OCI-LY3 (cell line): Measurements from ENCODE around the gene OGT.
"Not testable (repeated sequence)": the region's sequence is repeated elsewhere in the genome, so short reads cannot be mapped to it uniquely, and the experiment has no call there.

Source experiments
- H2AFZ ChIP-seq: fragments of 200-600, 300-600 bp; shearing (Covaris generic); 2 replicates; pipeline ENCODE4 v1.6.0; 2014; ENCODE audit warnings: antibody characterized with exemption, low read depth, low read length
- H3K27ac ChIP-seq: fragments of 200-600, 300-600 bp; sonication (generic); 2 replicates; pipeline ENCODE4 v1.5.1; 2014; ENCODE audit warnings: mild to moderate bottlenecking, low read length, moderate library complexity, mixed read lengths
- H3K27me3 ChIP-seq: fragments of 200-600, 300-600 bp; sonication (generic); 2 replicates; pipeline ENCODE4 v1.6.1; 2014; ENCODE audit warnings: low read depth, low read length, mixed read lengths
- H3K36me3 ChIP-seq: fragments of 200-600, 300-600 bp; sonication (generic); replicated peaks from 2 replicates; pipeline ENCODE3; 2014; ENCODE audit warnings: low read depth, low read length, mixed read lengths
- H3K4me1 ChIP-seq: fragments of 300-600, 200-600 bp; sonication (generic); 2 replicates; pipeline ENCODE4 v1.6.1; 2014; ENCODE audit warnings: low read length, mixed read lengths
- H3K4me2 ChIP-seq: fragments of 200-600, 300-600 bp; sonication (generic); 2 replicates; pipeline ENCODE4 v1.6.1; 2014; ENCODE audit warnings: low read length, mixed read lengths
- H3K4me3 ChIP-seq: fragments of 300-600, 200-600 bp; sonication (generic); 2 replicates; pipeline ENCODE4 v1.5.1; 2014; ENCODE audit warnings: antibody characterized with exemption, mild to moderate bottlenecking, low read length, moderate library complexity
- H3K79me2 ChIP-seq: fragments of 300-600, 200-600 bp; shearing (Covaris generic); 2 replicates; pipeline ENCODE4 v1.6.1; 2014; ENCODE audit warnings: mild to moderate bottlenecking, low read length, mixed read lengths
- H3K9ac ChIP-seq: fragments of 300-600, 200-600 bp; shearing (Covaris generic); 2 replicates; pipeline ENCODE4 v1.6.0; 2014; ENCODE audit warnings: mild to moderate bottlenecking, low read length, moderate library complexity
- H3K9me3 ChIP-seq: fragments of 200-600, 300-600 bp; shearing (Covaris generic); 2 replicates; pipeline ENCODE4 v1.6.1; 2014; ENCODE audit warnings: low read length, mixed read lengths; ENCODE audit not compliant: insufficient read depth
- H4K20me1 ChIP-seq: fragments of 200-600, 300-600 bp; sonication (generic); 2 replicates; pipeline ENCODE4 v1.6.1; 2016; ENCODE audit warnings: low read length, mixed read lengths; ENCODE audit not compliant: insufficient read depth
- CTCF ChIP-seq: fragments of 200-600, 300-600 bp; sonication (generic); IDR thresholded peaks from 2 replicates; pipeline ENCODE4 v1.5.1; 2014; ENCODE audit warnings: antibody characterized with exemption, low read length, low read depth
- EZH2phosphoT487 ChIP-seq: fragments of 200-600 bp; shearing (Covaris generic); IDR thresholded peaks from 2 replicates; pipeline ENCODE4 v1.6.1; 2018; ENCODE audit warnings: antibody characterized with exemption, mixed run types, low read depth

The OGT gene

GRCh38 chrX:71581210-71581609 lies 48.3 kb downstream of the OGT start:
- TF ChIP-seq EZH2phosphoT487 (no peak), CTCF (no peak)
- H3K27ac ChIP-seq = no peak overlapping the region

GRCh38 chrX:71586929-71587328 lies 54.0 kb downstream of the OGT start:
- no peak overlapping the region for H2AFZ ChIP-seq
- H3K36me3 ChIP-seq = peaks cover 5% of the 10 kb centered on the region
- TF ChIP-seq CTCF (no peak), EZH2phosphoT487 (no peak)
- no peaks in the 10 kb centered on the region for H4K20me1 ChIP-seq
- no peaks in the 10 kb centered on the region for H3K9me3 ChIP-seq
- H3K4me2 ChIP-seq = no peak overlapping the region
- no peak overlapping the region for H3K9ac ChIP-seq
- no peak overlapping the region for H3K4me3 ChIP-seq
- no peaks in the 10 kb centered on the region for H3K79me2 ChIP-seq
- no peaks in the 10 kb centered on the region for H3K4me1 ChIP-seq
- no peak overlapping the region for H3K27ac ChIP-seq
- no peaks in the 10 kb centered on the region for H3K27me3 ChIP-seq

More at GRCh38 chrX:71581210-71581609, 48.3 kb downstream of the OGT start:
- no peak overlapping the region for H2AFZ ChIP-seq
- no peak overlapping the region for H3K4me2 ChIP-seq
- H3K27me3 ChIP-seq = no peaks in the 10 kb centered on the region
- H3K9me3 ChIP-seq = no peaks in the 10 kb centered on the region
- peaks cover 7% of the 10 kb centered on the region; the same call in 1 of the 2 replicates for H3K79me2 ChIP-seq
- no peak overlapping the region for H3K4me3 ChIP-seq
- no peak overlapping the region for H3K9ac ChIP-seq
- no peaks in the 10 kb centered on the region for H3K4me1 ChIP-seq
- peaks cover 14% of the 10 kb centered on the region for H3K36me3 ChIP-seq
- no peaks in the 10 kb centered on the region for H4K20me1 ChIP-seq

DNA sequence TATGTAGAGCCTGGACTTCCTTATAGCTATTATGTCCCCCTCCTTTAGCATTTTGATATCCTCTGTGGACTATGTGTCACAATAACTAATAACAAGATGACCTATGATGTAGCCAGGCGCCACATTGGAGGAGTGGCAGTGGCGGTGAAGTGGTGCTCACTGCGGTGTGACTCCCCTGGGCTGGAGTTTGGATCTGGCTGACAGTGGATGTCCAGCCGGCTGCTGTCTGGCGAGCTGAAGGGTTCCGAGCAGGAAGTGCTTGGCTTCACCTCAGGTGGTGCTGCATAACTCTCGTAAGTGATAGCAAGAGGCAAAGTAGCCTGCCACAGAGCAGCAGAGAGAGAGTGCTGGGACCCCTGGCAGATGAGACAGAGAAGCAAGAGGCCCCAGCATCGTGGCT lies 60.3 kb downstream of the OGT start:
- not testable (repeated sequence) for H2AFZ ChIP-seq, H3K27me3 ChIP-seq, H4K20me1 ChIP-seq, H3K4me1 ChIP-seq, H3K9ac ChIP-seq, H3K79me2 ChIP-seq, H3K4me2 ChIP-seq, H3K4me3 ChIP-seq, H3K9me3 ChIP-seq, H3K27ac ChIP-seq
- H3K36me3 ChIP-seq = peaks cover 13% of the 10 kb centered on the region

DNA sequence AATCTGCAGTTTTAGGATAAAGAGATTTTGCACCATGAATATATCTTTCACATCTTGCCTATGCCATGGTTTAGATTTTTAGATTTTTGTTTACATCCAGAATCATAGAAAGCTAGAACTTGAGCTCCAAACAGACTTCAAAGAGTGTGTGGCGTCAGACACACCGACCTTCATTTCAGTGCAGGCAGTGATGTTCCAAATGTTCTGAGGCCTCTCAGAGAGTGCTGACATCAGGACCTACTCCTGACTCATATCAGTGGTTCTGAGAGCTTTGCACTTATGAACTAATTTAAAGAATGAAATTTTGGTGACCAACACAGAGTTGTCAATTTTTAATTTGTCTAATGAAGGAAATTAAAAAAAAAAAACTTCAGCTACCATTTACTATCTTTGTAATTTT lies 67.1 kb downstream of the OGT start:
- H3K9me3 ChIP-seq = no peaks in the 10 kb centered on the region
- peaks cover 22% of the 10 kb centered on the region for H3K36me3 ChIP-seq
- H3K79me2 ChIP-seq = no peaks in the 10 kb centered on the region
- no peaks in the 10 kb centered on the region for H4K20me1 ChIP-seq
- no peaks in the 10 kb centered on the region for H3K27me3 ChIP-seq
- no peak overlapping the region for H3K27ac ChIP-seq
- H3K4me1 ChIP-seq = no peaks in the 10 kb centered on the region
- no peak overlapping the region for H2AFZ ChIP-seq
- H3K4me2 ChIP-seq = no peak overlapping the region
- no peak for TF ChIP-seq CTCF
- TF ChIP-seq EZH2phosphoT487 = no peak
- H3K4me3 ChIP-seq = no peak overlapping the region
- H3K9ac ChIP-seq = no peak overlapping the region

DNA sequence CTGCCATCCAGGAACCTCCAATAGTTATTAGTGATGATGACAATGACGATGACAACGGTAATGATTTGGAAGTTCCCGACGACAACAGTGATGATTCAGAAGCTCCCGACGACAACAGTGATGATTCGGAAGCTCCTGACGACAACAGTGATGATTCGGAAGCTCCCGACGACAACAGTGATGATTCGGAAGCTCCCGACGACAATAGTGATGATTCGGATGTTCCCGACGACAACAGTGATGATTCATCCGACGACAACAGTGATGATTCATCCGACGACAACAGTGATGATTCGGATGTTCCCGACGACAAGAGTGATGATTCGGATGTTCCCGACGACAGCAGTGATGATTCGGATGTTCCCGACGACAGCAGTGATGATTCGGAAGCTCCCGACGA lies 70.7 kb downstream of the OGT start:
- H3K27me3 ChIP-seq = no peaks in the 10 kb centered on the region
- no peak overlapping the region for H3K4me2 ChIP-seq
- no peak overlapping the region for H3K27ac ChIP-seq
- H3K36me3 ChIP-seq = peaks cover 28% of the 10 kb centered on the region
- TF ChIP-seq EZH2phosphoT487 (no peak), CTCF (no peak)
- no peaks in the 10 kb centered on the region for H4K20me1 ChIP-seq
- H2AFZ ChIP-seq = no peak overlapping the region
- no peaks in the 10 kb centered on the region for H3K9me3 ChIP-seq
- no peaks in the 10 kb centered on the region for H3K79me2 ChIP-seq
- H3K4me1 ChIP-seq = peaks cover 19% of the 10 kb centered on the region
- no peak overlapping the region for H3K4me3 ChIP-seq
- H3K9ac ChIP-seq = no peak overlapping the region
